Measurements from ENCODE around the gene SACM1L.
A peak's percentile ranks its signal among the peaks of the same experiment; 100 is the strongest.

SACM1L gene

DNA sequence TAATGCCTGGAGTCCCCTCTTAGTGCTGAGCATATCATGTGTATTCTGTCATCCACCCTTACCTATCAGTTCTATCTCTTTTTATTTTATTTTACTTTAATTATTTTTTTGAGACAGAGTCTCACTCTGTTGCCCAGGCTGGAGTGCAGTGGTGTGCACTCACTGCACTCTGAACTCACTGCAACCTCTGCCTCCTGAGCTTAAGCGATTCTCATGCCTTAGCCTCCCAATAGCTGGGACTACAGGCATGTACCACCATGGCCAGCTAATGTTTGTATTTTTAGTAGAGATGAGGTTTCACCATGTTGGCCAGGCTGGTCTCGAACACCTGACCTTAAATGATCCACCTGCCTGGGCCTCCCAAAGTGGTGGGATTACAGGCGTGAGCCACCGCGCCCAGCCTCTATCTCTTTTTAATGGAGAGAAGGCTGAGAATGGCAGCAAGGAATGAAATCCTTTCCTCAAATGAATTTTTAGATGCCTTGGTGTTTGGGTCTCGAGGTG, 11.4 kb downstream of the SACM1L start:
- DNase-seq, result no peak

DNA sequence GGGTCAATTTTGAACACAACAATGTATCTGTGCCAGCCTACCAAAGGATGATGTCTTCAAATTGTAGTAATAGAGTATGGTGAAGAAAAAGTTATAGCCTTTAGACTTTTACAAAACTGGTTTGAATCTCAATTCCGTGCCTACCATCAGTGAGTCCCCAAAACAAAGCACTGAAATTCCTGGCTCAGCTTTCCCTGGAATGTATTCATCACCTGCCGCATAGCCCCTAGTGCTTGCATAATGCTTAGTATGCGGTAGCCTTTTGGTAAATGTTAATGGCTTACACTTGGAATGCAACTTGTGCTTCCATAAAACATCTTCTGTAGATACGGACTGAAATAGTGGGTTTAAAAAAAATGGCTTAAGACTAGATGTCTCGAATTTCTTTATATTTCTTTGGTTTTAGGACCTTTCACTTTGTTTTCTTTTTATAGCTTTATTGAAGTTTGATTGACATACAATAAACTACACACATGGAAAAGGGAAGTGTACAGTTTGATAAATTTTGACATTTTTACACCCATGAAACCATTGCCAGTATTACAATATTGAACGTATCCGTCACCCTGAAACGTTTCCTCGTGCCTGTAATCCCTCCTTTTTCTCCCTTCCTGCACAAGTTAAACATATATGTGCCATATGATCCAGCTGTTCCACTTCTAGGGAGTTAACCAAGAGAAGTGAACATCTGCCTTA, 12.1 kb downstream of the SACM1L start:
- DNase-seq, result no peak

DNA sequence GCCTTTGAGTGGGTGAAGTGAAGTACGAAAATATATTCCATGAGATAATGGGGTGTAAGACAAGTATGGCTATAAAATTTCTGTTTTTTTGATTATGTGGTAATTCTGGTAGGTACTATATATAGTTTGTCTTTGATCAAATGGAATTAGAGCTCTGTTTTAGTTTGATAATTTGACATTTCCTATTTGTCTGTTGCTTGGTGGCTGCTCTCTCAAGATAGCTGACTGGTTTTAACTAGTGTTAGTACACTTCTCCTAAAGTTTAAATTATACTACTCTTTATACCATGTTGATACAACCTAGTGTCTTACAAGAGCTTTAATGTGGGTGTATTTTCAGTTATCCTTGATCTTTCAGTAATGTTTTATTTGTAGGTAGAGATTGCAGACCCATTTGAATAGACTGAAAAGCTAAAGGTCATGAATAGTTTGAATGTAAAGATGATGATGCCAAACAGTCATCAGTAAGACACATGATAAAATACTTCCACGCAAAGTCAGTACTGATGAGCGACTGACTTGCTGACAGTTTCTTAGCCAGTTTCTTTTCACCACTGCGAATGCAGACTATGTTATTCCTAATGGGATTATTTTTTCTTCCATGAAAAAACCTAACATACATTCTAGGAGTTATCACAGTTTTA, 15.2 kb downstream of the SACM1L start:
- DNase-seq, result peak; percentile 69

DNA sequence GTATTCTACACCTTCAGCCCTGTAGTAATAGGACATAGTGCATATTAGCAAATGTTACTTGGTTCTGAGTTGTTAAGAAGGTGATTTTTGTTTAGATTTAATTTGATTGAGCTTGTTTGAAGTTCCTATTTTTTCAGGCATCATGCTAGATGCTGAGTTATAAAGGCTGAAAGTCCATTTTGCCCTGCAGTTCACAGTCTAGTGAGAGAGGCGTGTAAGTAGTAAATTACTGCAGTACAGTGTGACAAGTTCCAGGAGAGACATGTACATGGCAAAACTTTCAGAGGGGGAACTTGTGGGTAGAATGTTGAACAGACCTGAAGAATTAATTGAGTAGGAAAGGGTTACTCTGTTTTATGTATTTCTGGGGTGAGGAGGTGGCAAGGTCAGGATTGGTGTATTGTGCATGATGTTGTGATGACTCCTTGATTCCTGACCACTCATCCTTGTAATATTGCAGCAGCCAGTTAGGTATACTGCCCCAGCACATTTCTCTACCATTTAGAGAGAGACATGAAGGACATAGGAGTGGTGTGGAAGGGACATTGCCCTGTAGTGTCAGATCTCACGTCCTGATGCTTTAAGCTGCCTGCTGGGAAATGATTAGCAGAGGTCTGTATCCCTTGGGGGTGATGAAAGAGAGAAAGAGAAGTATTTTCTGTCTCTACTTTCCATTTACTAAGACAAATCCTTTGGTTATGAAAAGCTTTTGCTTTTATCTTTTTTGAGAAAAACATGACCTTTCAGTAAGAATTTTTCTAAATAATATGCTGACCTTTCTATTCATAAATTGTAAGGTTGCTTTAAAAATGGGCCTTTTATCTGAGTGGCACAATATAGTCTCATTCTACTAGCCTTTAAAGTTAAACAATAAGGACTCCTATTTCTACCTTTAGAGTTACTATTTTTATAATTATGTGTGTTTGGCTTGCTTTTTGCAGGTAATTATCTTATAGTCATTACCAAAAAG, 16.9 kb downstream of the SACM1L start:
- DNase-seq, result no peak

DNA sequence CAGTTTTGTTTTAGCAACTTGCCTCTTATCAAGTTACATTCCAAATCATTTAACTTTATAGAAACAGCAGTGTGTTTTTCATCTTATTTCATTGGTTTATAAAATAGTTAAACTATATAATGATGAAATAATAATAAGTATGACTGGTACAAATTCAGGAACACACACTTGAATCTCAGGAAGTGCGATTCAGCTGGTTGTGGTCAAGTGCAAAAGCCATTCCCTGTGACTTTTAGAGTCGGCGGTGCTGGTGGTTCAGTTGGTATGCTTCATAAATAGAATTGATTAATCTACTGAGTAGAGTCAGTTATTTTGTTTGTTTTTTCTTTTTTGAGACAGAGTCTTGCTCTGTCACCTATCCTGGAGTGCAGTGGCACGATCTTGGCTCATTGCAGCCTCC, 22.7 kb downstream of the SACM1L start:
- DNase-seq, result peak; percentile 16

DNA sequence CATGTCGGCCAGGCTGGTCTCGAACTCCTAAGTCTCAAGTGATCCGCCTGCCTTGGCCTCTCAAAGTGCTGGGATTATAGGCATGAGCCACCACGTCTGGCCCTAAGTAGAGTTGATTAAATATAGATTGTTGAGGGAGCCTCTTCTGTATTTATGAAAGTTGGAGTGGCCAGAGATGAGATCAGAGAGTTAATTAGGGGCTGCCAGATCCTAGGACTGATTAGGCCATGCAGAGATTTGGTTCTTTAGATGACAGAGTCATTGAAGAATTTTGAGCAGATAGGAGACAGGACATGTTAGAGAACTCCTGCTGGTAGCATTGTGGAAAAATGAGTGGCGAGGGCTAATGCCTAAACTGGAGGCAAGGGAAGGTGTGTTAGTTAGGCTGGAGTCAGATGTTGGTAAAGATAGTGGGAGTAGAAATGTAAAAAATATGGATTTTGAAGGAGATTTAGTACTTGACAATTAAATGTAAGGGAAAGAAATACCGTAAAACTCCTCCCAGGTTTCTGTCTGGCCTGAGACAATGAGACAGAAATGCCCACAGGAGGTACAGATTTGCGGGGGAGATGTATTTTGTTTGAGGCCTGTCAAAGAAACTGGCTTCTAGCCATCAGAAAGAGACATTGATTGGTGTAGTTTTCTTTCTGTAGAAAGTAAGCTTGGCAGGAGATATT, 23.4 kb downstream of the SACM1L start:
- DNase-seq, result no peak

DNA sequence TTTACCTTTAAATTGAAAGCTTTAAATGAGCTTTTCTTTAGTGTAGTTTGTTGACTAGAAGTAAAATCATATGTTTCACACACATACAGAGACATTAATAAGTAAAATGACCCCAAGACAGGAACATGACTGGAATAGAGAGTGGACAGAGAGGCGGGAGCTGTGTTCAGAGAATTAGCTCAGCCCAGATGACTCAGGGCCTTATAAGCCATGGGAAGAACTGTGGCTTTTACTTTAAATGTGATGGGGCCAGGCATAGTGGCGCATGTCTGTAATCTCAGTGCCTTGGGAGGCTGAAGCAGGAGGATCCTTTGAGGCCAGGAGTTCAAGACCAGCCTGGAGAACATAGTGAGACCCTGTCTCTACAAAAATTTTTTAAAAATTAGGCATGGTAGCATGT, 26.7 kb downstream of the SACM1L start:
- no peak for DNase-seq

DNA sequence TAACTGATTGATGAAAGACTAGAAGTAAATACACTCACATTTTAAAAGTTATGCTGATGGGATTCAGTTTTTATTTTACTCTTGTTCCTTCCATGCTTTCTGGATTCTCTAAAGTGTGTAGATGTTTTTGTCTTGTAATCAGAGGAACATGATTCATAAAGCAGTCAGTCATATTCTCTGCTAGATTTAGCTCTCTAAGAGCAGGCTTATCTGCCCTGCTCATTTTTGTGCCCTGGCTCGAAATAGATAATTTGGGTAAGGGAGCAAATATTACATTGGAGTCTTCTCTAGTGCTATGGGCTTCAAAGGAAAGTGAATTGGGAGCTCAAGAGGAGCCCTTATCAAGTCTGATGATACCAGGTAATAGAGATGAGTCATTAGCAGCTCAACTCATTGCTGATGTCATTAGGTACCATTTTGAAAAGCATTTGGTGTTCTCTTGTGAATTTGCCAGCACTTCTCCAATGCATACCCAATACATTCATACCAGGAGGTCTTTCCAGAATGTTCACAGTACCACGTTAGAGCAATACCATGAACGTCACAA, 27.7 kb downstream of the SACM1L start:
- no peak for DNase-seq

DNA sequence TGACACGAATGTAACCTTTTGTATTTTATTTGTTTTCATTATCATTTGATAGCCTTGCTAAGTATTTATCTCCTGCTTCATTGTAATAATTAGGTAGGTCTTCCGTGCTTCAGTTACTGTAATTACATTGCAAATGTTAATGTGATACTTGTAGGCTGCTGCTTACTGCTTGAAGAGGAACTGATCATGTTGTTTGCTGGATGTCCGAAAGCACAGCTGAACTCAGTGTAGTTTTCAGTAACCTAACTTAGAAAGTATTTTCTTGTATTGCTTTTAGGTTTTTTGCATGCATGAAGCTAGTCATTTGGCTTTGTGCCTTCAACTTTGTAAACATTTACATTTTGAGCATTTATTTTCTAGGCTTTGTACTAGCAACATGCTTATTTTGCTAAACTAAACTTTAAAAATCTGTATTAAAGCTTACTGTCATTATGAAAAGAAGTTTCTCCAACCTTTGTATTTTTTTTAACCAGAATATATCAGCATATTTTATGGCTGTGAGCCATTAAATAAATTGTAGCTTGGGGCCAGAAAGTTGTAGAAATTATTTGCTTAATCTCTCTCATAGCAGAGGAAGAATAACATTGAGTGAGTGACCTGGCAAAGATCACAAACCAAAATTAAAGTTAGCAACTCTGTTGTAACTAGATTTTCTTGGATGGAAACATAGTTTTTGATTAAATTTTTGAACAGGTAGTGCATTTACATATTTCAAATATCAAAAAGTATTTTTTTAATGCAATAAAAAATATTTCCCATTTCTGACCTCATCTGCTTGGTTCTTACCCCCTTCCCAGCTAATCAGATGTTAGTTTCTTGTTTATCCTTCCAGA, 30.7 kb downstream of the SACM1L start:
- DNase-seq, result no peak

DNA sequence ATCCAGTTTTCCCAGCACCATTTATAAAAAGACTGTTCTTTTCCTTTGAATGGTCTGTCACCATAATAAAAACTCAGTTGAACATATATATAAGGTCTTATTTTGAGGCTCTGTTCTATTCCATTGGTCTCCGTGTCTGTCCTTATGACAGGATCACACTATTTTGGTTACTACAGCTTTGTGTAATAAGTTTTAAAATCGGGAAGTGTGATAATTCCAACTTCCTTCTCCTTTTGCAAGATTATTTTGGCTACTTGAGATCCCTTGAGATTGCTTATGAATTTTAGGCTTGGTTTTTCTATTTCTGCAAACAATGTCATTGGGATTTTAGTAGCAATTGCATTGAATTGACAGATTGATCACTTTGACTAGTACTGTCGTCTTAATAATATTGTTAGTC, 35.7 kb downstream of the SACM1L start:
- DNase-seq, result no peak

DNA sequence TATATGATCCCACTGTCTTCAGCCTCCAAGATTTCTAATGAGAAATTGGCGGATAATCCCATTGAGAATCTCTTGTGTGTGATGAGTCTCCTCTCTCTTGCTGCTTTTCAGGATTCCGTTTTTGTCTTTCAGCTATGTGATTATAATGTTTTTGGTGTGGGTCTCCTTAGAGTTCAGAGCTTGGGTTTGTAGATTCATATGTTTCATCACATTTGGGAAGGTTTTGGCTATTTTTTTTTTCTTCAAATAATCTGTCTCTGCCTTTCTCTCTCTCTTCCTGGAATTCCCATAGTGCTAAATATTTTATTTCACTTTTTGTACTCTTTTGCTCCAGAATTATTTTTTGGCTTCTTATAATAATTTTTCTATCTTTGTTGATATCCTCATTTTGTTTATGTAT, 40.4 kb downstream of the SACM1L start:
- DNase-seq, result no peak

DNA sequence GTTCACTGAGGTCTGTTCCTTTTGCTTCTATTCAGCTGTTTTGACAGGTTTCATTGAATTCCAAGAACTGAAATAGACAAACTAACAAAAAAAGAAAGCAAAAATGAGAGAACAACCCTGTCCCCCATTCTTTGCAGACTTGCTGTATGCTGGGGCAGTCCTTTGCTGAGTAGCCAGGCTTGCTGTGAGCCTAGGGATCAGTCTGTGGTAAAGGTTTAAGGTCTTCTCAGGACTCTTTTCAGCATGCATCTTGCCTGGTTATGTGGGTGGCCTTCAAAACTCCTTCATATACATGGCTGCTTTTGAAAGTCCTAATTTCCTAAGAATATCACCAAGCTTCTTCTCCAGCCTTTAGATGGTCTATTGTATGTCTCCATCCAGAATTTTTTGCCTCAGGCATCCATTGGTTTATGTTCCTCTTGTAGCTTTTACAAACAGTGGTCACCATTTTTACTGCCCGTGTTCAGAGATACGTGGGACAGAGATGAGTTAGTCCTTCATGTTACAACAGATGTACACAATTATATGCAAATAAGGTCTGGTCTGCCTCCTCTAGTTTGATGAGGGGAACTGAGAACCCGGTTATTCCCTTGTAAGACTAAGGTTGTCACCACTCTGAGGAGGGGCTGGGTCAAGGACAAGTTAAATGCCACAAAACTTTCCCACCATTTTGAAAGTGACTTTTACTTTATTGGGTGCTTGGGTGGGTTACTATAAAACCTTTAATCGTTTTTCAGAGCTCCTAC, 41.4 kb downstream of the SACM1L start:
- no peak for DNase-seq

DNA sequence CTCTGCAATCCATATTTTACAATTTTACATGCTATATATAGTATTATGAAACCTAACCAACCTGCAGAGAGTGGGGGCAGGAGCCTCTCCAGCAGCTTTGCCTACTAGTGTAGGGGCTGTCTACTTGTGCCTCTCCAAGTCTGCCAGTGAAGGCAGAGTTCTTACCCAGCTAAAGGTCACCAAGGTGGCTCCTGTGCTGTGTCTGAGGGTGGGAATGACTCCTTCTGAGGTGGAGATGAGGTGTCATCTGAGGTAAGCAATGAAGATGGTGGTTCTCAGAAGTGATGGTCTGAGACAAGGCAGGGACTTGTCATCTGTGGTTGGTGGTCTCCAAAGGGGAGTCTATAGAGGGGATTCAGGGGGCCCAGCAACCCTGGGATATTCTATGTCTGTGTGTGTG, 47.5 kb downstream of the SACM1L start:
- DNase-seq, result no peak

DNA sequence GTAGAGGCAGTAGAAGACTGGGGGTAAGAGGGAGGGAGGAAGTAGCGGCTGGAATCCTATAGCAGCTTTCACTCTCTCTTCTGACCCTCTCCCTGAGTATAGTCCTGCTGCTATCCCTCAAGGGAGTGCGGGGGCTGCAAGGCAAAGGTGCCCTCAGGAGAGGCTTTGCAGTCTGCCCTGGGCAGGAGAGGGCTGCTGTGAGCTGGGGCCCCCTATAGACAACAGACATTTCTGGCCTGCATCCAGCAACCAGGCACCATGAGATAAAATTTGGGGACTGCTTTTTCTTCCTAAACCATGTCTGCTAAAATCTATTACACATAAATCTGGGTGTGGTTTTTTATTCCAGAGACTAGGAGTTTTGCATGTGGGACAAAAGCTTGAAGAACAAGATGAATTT, 48.0 kb downstream of the SACM1L start:
- DNase-seq, result peak; percentile 40

DNA sequence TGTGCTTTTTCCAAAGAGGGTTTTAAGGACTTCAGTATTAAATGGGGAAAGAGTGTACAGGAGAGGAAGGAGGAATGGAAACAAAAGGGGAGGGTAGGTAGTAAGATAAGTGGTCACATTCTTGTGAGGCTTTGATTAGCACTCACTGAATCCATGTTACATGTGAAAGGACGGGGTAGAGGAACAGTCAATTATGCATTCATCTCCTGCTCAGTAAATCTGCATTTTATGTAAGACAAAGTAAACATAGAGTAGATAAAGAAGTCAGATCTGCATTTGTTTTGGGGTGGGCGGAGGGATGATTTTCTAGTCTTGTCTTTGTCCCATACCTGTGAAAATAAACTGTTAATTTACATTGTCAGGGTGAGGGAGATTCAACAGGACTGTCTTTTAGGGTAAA, 50.8 kb downstream of the SACM1L start:
- no peak for DNase-seq

DNA sequence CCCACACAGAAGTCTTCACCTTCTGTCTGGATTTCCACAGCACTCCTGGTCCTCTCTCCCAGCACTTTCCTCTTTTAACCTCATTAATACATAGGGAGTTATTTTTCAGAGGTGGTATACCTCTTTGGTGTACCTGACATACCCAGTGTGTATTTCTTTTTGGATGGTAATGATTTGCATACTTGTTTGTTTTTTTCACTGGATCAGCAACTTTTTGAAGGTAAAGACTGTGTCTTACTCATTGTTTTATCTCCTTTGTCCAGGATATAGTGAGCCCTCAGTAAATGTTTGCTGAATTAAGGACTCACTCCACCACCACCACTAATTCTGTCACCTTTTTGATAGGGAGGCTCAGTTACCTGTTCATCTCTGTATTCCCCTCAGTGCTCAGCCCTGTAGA, 52.1 kb downstream of the SACM1L start:
- no peak for DNase-seq

DNA sequence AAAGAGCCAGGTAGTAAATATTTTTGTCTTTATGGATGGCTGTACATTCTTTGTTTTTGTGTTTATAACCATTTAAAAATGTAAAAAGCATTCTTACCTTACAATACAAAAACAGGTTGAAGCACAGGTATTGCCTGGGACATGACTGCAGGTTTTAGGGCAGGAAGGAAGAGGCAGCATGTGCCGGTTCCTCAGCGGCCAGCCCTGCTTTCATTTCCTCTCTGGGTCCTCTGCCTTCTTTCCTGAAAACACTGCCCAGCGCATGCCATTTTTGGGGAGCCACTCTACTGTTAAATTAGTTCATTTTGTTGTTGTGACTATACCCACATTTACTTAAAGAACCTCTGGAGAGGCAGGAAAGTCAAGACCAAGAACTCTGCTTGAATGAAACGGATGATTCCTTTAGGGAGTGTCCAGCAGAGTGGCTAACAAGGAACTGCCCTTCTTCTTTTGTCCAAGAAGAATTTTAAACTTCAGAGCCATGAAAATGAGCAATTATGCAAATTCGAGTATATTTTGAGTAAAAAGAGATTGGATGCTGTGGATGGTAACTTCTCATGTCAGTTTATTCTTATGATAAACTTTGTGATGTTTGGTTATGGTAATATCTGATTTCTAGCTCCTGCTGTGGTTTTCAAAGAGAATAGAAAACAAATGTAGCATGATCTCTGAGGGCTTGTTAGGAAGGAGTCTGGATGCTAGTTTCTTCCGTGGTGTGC, 52.7 kb downstream of the SACM1L start:
- no peak for DNase-seq

DNA sequence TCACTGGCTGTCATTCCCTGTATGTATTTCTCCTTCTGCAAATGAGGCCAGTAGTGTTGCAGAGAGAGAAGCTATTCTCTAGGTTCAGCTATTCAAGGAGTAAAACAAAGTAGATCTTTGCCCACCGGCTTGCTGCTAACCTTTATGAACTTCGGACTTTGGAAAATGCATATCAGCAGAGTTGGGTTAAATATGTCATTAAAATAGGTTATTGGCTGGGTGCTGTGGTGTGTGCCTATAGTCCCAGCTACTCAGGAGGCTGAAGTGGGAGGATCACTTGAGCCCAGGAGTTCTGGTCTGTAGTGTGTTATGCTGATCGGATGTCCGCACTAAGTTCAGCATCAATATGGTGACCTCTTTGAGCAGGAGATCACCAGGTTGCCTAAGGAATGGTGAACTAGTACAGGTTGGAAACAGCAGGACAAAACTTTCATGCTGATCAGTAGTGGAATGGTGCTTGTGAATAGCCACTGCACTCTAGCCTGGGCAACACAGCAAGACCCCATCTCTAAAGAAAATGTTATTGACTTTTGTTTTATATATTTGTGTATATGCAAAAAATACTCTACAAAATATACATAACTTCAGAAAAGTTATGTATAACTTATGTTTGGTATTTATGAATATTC, 53.4 kb downstream of the SACM1L start:
- no peak for DNase-seq

DNA sequence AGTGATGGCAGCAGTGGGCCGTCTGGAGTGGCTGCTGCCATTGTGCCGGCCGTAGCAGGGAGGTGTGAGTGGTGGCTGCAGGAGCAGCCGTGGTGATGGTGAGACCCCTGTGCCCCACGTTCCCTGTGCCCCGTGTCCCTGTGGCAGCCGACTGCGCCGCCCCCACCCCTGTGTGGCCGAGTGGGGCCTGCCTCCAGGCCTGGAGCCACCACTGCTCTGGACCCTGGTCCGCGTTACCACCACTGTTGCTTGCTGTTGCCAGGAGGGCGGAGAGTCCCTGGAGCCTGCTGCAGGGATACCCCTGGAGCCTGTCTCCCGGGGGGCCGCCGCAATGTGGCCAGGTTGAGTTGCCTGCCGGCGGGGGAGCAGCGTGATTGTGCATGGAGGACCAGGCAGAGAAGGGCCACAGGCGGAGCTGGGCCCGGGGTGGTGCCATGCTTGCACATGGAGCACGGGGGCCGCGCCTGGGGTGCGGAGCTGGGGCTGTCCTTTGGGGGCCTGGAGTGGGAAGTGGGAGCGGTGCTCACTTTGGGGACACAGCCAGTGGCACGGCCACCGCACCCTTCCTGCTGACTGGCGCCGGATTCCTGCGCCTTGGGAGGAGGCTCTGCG, 57.1 kb downstream of the SACM1L start:
- DNase-seq, result no peak
